Measurements from ENCODE around the gene MSI2.

DNA sequence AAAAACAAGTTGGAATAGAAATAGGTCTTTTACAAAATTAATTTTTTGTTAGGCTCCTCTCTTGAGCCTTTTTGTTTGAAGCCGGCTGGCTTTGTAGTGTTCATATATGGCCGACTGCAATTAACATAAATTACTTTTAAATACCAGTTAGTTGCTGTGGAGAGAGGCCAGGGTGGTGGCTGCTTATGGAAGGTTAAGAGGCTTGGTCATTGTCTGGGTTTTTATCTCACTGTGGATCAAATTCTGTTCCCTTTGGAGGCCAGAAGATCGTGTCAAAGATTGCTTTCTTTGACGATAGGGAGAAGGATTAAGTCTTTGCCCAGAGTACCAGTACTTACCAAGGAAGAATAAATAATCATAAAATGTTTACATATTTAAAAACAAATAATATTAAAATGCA lies 39.9 kb downstream of the MSI2 start:
- no peak for TF ChIP-seq CTCF (IDR thresholded peaks at IDR 0.05)
- TF ChIP-seq POLR2A (IDR thresholded peaks at IDR 0.05) = no peak
